ENCODE results near the gene TFAP2E.

The TFAP2E gene

DNA sequence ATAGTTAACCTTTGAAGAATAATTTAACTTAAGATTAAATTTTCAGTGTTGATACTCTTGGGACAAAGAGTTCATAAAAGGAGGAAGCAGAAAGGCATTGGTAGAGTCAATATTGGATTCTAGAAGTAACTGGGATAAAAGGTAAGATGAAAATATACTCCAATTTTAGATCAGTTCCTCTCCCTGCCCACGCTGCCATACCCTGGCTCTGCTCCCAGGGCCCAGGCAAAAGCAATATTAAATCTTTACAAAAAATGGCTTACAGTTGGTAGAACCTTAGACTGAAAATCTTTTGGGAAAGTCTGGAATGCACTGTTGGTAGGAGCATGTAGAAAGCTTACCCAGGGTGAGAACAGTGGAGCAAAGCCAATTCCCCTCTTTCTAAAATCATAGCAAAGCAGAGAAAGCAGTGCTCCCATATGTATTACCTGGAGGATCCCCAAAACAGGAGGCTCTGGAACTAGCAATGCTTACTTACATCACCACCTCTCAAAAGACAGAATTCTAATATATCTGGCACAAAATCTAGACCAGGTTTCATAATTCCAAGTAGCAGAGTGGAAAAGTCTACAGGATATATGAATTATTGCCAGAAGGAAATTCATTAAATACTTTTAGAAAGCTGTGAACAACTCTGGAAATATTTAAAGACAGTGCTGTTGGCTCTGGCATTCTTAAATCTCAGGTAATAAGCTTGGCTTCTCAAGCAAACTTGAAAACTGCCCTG lies 40.5 kb upstream of the TFAP2E start:
- no peak for DNase-seq (ENCODE audit: extremely low spot score)
- TF ChIP-seq ZNF384 (IDR thresholded peaks at IDR 0.05) (no peak), BHLHE40 (IDR thresholded peaks at IDR 0.05; ENCODE audit: borderline replicate concordance) (no peak), HDGF (IDR thresholded peaks at IDR 0.05; ENCODE audit: borderline replicate concordance) (no peak), ARNT (IDR thresholded peaks at IDR 0.05) (no peak), FOXM1 (IDR thresholded peaks at IDR 0.05; ENCODE audit: borderline replicate concordance) (no peak), NFRKB (IDR thresholded peaks at IDR 0.05) (no peak), TARDBP (IDR thresholded peaks at IDR 0.05) (no peak), CTBP1 (IDR thresholded peaks at IDR 0.05; ENCODE audit: borderline replicate concordance) (no peak), SUZ12 (IDR thresholded peaks at IDR 0.05) (no peak), LEF1 (IDR thresholded peaks at IDR 0.05; ENCODE audit: borderline replicate concordance) (no peak), FOXK2 (IDR thresholded peaks at IDR 0.05) (no peak), L3MBTL2 (conservative IDR thresholded peaks at IDR 0.05) (no peak), FOXA1 (IDR thresholded peaks at IDR 0.05) (no peak), SP1 (IDR thresholded peaks at IDR 0.05) (no peak), ELF4 (IDR thresholded peaks at IDR 0.05) (no peak)
- TF ChIP-seq, protein P1, sequence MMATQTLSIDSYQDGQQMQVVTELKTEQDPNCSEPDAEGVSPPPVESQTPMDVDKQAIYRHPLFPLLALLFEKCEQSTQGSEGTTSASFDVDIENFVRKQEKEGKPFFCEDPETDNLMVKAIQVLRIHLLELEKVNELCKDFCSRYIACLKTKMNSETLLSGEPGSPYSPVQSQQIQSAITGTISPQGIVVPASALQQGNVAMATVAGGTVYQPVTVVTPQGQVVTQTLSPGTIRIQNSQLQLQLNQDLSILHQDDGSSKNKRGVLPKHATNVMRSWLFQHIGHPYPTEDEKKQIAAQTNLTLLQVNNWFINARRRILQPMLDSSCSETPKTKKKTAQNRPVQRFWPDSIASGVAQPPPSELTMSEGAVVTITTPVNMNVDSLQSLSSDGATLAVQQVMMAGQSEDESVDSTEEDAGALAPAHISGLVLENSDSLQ (IDR thresholded peaks at IDR 0.05) = no peak
- ChIA-PET CTCF (no interaction called here), POLR2A (no interaction called here)

DNA sequence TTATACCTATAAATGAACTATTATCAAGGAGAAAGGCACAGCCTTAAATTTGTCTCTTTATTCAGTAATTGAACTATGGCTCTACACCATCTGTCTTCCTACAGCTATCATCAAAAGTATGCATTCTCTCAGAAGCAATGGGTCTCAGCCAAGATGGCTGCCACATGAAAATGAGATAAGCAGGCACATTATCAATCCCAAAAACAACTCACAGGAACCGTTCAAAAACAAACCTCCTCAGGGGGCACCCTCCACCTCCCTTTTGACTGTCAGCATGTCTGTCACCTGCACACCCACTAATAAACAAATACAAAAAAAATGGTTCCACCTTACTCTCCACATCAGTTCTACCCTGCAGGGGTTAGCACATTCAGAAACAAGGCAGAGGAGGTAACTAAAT lies 39.5 kb upstream of the TFAP2E start:
- CTCF ChIA-PET = no interaction called here
- POLR2A ChIA-PET = no interaction called here
- TF ChIP-seq FOXM1 (IDR thresholded peaks at IDR 0.05; ENCODE audit: borderline replicate concordance) (no peak), FOXK2 (IDR thresholded peaks at IDR 0.05) (no peak), TARDBP (IDR thresholded peaks at IDR 0.05) (no peak)
- no peak for DNase-seq (ENCODE audit: extremely low spot score)

DNA sequence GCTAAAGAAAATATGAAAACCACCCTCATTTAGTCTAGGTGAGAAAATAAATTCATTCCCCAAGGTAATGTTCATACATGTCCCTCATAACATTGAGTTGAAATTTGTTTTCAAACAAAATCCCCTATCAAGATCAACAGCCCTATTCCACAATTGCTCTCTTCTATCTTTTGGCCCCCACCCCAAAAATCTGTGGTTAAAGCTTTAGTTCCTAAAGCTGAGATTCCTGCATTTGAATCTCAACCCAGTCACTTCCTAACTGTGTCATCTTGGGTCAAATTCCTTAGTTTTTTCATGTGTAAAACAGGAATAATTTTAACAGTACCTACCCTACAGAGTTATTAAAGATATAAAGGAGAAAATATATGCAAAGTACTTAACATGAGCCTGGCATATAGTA lies 37.9 kb upstream of the TFAP2E start:
- DNase-seq (ENCODE audit: extremely low spot score) = no peak
- CTCF ChIA-PET = interaction anchor here (1.0 kb wide), 1 partner anchor 15 kb away, joined by 3 read pairs; no protein-coding TSS in a partner anchor
- POLR2A ChIA-PET = no interaction called here
- TF ChIP-seq NFRKB (IDR thresholded peaks at IDR 0.05) (no peak), ELF4 (IDR thresholded peaks at IDR 0.05) (no peak), FOXK2 (IDR thresholded peaks at IDR 0.05) (no peak), LEF1 (IDR thresholded peaks at IDR 0.05; ENCODE audit: borderline replicate concordance) (no peak), ZNF384 (IDR thresholded peaks at IDR 0.05) (no peak)

DNA sequence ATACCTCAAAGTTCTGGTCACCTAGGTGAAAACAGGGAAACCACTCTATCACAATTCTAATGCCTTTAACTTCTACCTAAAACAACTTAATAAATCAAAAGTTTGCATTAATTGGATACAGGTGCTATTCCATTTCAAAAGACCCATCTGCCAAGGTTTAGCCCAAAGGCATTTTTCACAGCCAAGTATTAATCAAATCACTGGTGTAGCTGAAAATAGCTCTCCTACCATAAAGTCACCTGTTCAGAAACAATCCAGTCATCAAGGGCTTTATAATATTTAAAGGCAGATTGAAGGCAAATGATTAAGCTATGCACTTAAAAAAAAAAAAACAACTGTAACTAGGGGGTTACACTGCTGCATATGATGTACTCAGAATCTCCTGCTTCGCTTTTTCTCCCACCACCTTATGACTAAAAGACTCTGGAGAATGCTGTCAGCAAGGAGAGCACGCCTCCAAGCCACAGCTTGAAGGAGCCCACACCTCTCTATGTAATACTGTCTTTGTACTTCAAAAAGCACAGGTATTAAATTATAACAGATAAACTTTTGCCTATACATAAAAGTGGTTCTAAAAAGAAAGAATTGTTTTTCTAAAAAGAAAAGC lies 36.5 kb upstream of the TFAP2E start:
- DNase-seq (ENCODE audit: extremely low spot score) = no peak
- CTCF ChIA-PET = interaction anchor here (0.7 kb wide), 1 partner anchor 68 kb away, joined by 3 read pairs; no protein-coding TSS in a partner anchor
- TF ChIP-seq FOXK2 (IDR thresholded peaks at IDR 0.05) (no peak), SP1 (IDR thresholded peaks at IDR 0.05) (no peak), L3MBTL2 (conservative IDR thresholded peaks at IDR 0.05) (no peak), SUZ12 (IDR thresholded peaks at IDR 0.05) (no peak), TARDBP (IDR thresholded peaks at IDR 0.05) (no peak), CTBP1 (IDR thresholded peaks at IDR 0.05; ENCODE audit: borderline replicate concordance) (no peak), ZNF384 (IDR thresholded peaks at IDR 0.05) (no peak), ELF4 (IDR thresholded peaks at IDR 0.05) (no peak), FOXA1 (IDR thresholded peaks at IDR 0.05) (no peak), FOXM1 (IDR thresholded peaks at IDR 0.05; ENCODE audit: borderline replicate concordance) (no peak), BHLHE40 (IDR thresholded peaks at IDR 0.05; ENCODE audit: borderline replicate concordance) (no peak), LEF1 (IDR thresholded peaks at IDR 0.05; ENCODE audit: borderline replicate concordance) (no peak), ARNT (IDR thresholded peaks at IDR 0.05) (no peak), HDGF (IDR thresholded peaks at IDR 0.05; ENCODE audit: borderline replicate concordance) (no peak), NFRKB (IDR thresholded peaks at IDR 0.05) (no peak)
- TF ChIP-seq, protein P1 (IDR thresholded peaks at IDR 0.05) = no peak
- POLR2A ChIA-PET = no interaction called here

DNA sequence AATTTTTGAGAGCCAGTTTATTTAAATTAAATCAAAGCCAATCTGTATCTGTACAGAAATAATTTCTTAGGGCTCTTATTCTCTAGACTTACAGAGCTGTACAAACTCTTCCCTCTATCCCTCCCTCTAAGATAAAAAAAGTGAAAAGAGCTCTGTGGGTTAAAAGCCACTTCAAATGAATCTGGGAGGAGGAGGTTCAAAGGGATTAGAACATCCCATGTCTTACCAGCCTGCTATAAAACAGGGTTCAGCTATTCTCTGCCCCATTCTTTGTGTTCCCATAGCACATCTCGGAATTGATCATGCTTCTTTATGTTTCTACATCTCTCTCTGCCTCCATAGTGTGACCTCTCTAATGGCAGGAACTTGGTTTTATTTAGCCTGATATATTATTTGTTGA lies 35.3 kb upstream of the TFAP2E start:
- TF ChIP-seq L3MBTL2 (conservative IDR thresholded peaks at IDR 0.05) (no peak), NFRKB (IDR thresholded peaks at IDR 0.05) (no peak), SP1 (IDR thresholded peaks at IDR 0.05) (no peak), HDGF (IDR thresholded peaks at IDR 0.05; ENCODE audit: borderline replicate concordance) (no peak), ZNF384 (IDR thresholded peaks at IDR 0.05) (no peak), FOXK2 (IDR thresholded peaks at IDR 0.05) (no peak), FOXA1 (IDR thresholded peaks at IDR 0.05) (no peak), TARDBP (IDR thresholded peaks at IDR 0.05) (no peak), SUZ12 (IDR thresholded peaks at IDR 0.05) (no peak)
- CTCF ChIA-PET = interaction anchor here (0.6 to 1.2 kb wide), 2 partner anchors 27 to 271 kb away, joined by 3 to 4 read pairs; no protein-coding TSS in a partner anchor
- POLR2A ChIA-PET = interaction anchor here (0.9 kb wide), 1 partner anchor 20 kb away, joined by 3 read pairs; the partner anchor contains the start of genes KIAA0319L and NCDN
- DNase-seq (ENCODE audit: extremely low spot score) = no peak

DNA sequence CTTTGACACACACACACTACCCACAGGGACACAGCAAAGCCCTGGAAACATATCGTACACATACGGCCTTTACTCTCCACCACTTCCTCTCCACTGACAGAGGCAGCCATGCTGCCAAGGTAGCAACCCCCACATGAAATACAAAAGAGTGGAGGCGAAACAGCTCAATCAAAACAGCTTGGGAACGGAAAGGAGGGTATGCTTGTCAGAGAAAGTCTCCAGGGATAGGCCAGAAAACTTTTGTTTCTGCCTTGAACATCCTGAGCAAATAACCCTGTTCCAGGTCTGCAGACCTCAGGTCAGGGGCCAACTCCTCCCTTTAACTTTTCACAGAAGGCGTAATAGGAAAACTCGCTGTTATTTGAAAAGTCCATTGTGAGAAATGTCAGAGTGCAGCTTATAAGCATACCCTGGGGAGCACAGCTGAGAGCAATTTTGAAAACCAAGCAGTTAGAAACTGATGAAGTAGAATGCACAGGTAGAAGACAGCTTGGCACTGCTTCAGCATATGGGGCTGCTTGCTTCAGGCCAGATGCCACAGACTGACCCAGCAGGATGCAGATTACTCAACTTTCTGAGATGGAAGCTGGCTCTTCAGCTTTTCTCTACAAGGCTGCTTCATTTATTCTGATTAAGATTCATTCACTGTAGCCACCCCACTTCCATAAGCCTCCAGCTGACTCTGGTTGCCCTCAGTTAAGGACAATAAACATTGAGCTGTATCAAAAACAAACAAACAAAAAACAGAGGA lies 33.9 kb upstream of the TFAP2E start:
- TF ChIP-seq TARDBP (IDR thresholded peaks at IDR 0.05) = no peak
- DNase-seq (ENCODE audit: extremely low spot score) = no peak
- ChIA-PET POLR2A (interaction anchor here (1.0 kb wide), 1 partner anchor 18 kb away, joined by 3 read pairs; the partner anchor contains the start of genes KIAA0319L and NCDN), CTCF (interaction anchor here (0.6 kb wide), 1 partner anchor 733 kb away, joined by 4 read pairs; no protein-coding TSS in a partner anchor)

All from HEK293T (cell line).